DND-41 (cell line): Measurements from ENCODE around the gene KDM6B.

Experiments used
- ATAC-seq: fragments of 200-7000 bp; cut with Tn5 transposase; 3 replicates; pipeline ENCODE4 v1.9.1; 2021; ENCODE audit warnings: low read depth; ENCODE audit not compliant: insufficient read depth
- DNase-seq: peaks from one replicate; pipeline ENCODE4 v3.0.0-alpha.2; 2020
- H2AFZ ChIP-seq: 2 replicates; pipeline ENCODE4 v1.6.0; 2012; ENCODE audit warnings: low read depth, low read length
- H3K27ac ChIP-seq: 2 replicates; pipeline ENCODE4 v1.5.1; 2012; ENCODE audit warnings: low read length, inconsistent platforms
- H3K27me3 ChIP-seq: fragments of 200-600 bp; sonication (generic); 2 replicates; pipeline ENCODE4 v1.6.0; 2012; ENCODE audit warnings: low read length, mild to moderate bottlenecking, inconsistent platforms; ENCODE audit not compliant: insufficient read depth, poor library complexity
- H3K36me3 ChIP-seq: 2 replicates; pipeline ENCODE4 v1.5.1; 2012; ENCODE audit warnings: low read length, inconsistent platforms; ENCODE audit not compliant: insufficient read depth
- H3K4me1 ChIP-seq: 2 replicates; pipeline ENCODE4 v1.5.1; 2012; ENCODE audit warnings: mild to moderate bottlenecking, low read length; ENCODE audit not compliant: insufficient read depth
- H3K4me2 ChIP-seq: 2 replicates; pipeline ENCODE4 v1.6.0; 2012; ENCODE audit warnings: mild to moderate bottlenecking, moderate library complexity, low read length, inconsistent platforms; ENCODE audit not compliant: insufficient read depth
- H3K4me3 ChIP-seq, 2 experiments: fragments of 200-600 bp in 1 of 2; shearing (Covaris generic) in 1 of 2; 2 replicates each; pipeline ENCODE4 v1.5.1; 2012 to 2016; ENCODE audit warnings: inconsistent platforms in 2 of 2, low read length in 2 of 2, mild to moderate bottlenecking in 2 of 2, low read depth in 1 of 2, moderate library complexity in 1 of 2
- H3K79me2 ChIP-seq: 2 replicates; pipeline ENCODE4 v1.6.0; 2012; ENCODE audit warnings: low read length, inconsistent platforms; ENCODE audit not compliant: insufficient read depth
- H3K9ac ChIP-seq: 2 replicates; pipeline ENCODE4 v1.6.0; 2012; ENCODE audit warnings: low read depth, mild to moderate bottlenecking, inconsistent platforms, low read length, moderate library complexity
- H3K9me3 ChIP-seq: 2 replicates; pipeline ENCODE4 v1.5.1; 2012; ENCODE audit warnings: low read length, moderate library complexity, mild to moderate bottlenecking, inconsistent platforms; ENCODE audit not compliant: insufficient read depth, severe bottlenecking
- H4K20me1 ChIP-seq: 2 replicates; pipeline ENCODE4 v1.6.0; 2012; ENCODE audit warnings: low read length; ENCODE audit not compliant: insufficient read depth
- EZH2 ChIP-seq: IDR thresholded peaks from 3 replicates; pipeline ENCODE4 v1.6.1; 2012; ENCODE audit warnings: borderline replicate concordance, low read depth, mild to moderate bottlenecking, moderate library complexity, low read length, inconsistent platforms; ENCODE audit not compliant: severe bottlenecking
- TF ChIP-seq, protein P1 (sequence below): IDR thresholded peaks from 2 replicates; pipeline ENCODE4 v1.5.1; 2012; ENCODE audit warnings: borderline replicate concordance, low read length, moderate library complexity, mild to moderate bottlenecking; ENCODE audit not compliant: poor library complexity, severe bottlenecking; ENCODE audit errors: extremely low read depth

Gene KDM6B

DNA sequence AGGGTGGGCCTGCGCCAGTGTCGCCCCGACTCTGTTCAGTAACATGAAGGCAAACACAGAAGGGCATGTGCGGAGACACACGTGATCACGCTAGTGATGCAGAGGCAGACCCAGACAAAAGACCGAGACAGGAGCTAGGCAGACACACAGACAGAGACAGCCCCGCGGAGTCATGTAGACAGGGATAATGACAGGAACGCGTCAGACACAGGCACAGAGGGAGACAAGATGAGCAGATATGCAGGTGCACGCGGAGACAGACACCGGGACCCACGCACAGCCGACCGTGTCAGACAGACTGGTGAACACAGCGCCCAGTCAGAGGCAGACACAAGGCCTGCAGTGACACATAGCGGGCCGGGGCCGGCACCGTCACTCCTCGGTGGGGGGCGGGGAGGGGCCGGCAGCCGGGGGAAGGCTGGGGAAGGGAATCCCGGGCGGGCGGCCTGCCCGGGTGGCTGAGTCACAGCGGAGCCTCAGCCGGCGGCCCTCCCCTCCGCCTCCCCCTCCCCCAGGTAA is 7.4 kb downstream of the KDM6B start:
- Histone ChIP-seq H3K79me2 (no peaks in the 10 kb centered on the region; the same call in 1 of the 2 replicates), H3K4me1 (peaks cover 77% of the 10 kb centered on the region), H3K27me3 (peaks cover 45% of the 10 kb centered on the region), H3K9me3 (no peaks in the 10 kb centered on the region), H2AFZ (peak overlapping the region; percentile 76), H3K36me3 (peaks cover 7% of the 10 kb centered on the region; the same call in 1 of the 2 replicates), H3K27ac (peak overlapping the region; percentile 73; the same call in 1 of the 2 replicates), H3K9ac (peak overlapping the region; percentile 60), H4K20me1 (peaks cover 31% of the 10 kb centered on the region), H3K4me2 (peak overlapping the region; percentile 95), H3K4me3 (peak overlapping the region; percentile 81 to 91; a peak in 3 of 4 replicates)
- ATAC-seq (peak; percentile 12), DNase-seq (peak; percentile 63)
- TF ChIP-seq, protein P1, sequence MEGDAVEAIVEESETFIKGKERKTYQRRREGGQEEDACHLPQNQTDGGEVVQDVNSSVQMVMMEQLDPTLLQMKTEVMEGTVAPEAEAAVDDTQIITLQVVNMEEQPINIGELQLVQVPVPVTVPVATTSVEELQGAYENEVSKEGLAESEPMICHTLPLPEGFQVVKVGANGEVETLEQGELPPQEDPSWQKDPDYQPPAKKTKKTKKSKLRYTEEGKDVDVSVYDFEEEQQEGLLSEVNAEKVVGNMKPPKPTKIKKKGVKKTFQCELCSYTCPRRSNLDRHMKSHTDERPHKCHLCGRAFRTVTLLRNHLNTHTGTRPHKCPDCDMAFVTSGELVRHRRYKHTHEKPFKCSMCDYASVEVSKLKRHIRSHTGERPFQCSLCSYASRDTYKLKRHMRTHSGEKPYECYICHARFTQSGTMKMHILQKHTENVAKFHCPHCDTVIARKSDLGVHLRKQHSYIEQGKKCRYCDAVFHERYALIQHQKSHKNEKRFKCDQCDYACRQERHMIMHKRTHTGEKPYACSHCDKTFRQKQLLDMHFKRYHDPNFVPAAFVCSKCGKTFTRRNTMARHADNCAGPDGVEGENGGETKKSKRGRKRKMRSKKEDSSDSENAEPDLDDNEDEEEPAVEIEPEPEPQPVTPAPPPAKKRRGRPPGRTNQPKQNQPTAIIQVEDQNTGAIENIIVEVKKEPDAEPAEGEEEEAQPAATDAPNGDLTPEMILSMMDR = no peak
- TF ChIP-seq EZH2 = no peak

DNA sequence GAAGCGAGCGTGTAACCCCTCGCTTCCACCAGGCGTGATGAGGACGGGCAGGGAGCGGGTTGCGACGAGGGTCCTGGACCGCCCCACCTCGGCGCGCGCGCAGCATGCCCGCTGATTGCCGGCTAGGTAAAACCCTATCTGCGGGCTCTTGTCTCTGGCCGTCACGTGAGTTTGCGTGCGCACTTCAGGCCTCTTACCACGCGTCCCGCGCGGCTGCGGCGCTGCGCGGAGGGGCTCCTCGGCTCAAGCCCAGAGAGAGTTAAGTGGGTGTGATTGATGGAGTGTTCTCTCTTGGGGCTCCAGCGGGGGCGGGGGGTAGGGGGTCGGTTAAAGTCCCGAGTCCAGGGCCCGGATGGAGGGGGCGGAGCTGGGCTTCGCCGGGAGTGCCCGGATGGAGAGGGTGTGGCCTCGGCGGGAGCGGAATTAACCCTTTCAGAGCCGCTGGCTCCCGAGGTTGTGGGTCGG is 7.9 kb downstream of the KDM6B start:
- H3K4me1 ChIP-seq = peaks cover 72% of the 10 kb centered on the region
- H4K20me1 ChIP-seq = peaks cover 31% of the 10 kb centered on the region
- H3K79me2 ChIP-seq = no peaks in the 10 kb centered on the region; the same call in 1 of the 2 replicates

DNA sequence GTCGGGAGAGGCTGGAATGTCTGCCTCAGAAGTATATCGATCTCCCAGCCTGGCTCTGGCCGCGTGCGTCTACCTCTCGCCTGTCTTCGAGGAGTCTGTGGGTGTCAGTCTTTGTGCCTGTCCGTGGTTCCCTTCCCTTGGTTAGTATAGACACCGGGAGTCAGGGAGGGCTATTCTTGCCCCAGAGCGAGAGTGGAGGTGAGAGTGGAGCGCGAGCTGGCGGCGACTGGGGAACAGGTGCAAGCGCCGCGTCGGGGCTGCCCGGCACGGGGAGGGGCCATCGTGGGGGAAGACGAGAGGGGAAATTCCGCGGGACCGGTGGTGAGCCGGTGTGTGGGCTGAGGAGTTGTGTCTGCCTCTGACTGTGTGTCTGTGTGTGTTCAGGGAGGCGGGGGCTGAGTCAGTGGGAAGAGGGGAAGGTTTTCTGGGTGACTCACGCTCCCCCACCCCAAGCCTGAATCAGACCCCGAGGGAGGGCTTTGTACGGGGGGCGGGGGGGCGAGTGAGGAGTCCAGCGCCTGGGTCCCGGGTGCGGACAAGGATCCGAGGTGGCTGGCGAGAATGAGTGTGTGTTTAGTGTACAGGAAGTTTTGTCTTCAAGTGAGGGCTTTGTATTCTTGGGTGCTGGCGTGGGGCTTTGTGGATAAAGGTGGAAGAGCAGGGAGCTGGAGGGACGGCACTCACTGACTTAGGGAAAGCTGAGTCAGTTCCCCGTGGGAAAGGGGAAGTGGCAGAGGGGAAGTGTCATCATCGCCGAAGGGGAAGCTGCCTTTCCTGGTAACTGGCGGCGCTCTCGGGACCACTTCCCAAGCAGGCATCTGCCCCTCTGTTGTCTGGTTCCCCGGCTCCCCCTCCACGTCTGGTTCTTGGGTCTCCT is 8.6 kb downstream of the KDM6B start:
- Histone ChIP-seq H3K4me1 (peaks cover 65% of the 10 kb centered on the region), H2AFZ (peak overlapping the region; percentile 76), H3K27ac (peak overlapping the region; percentile 74), H3K27me3 (peaks cover 34% of the 10 kb centered on the region), H3K36me3 (peaks cover 16% of the 10 kb centered on the region; the same call in 1 of the 2 replicates), H3K9ac (peak overlapping the region; percentile 60), H3K9me3 (no peaks in the 10 kb centered on the region), H3K4me3 (peak overlapping the region; percentile 81 to 91), H3K79me2 (no peaks in the 10 kb centered on the region; the same call in 1 of the 2 replicates), H4K20me1 (peaks cover 31% of the 10 kb centered on the region), H3K4me2 (peak overlapping the region; percentile 95)
- DNase-seq (peak; percentile 59), ATAC-seq (peak; percentile 12)
- TF ChIP-seq, protein P1 = no peak
- no peak for TF ChIP-seq EZH2

More for the DNA sequence above, 7.9 kb downstream of the KDM6B start:
- peak; percentile 57 for TF ChIP-seq EZH2
- TF ChIP-seq, protein P1 = no peak
- DNase-seq = peak; percentile 88
- Histone ChIP-seq H3K9me3 (no peaks in the 10 kb centered on the region), H3K36me3 (peaks cover 12% of the 10 kb centered on the region; the same call in 1 of the 2 replicates), H3K4me3 (peak overlapping the region; percentile 81 to 91), H3K4me2 (peak overlapping the region; percentile 95), H3K27me3 (peaks cover 40% of the 10 kb centered on the region), H2AFZ (peak overlapping the region; percentile 76), H3K9ac (peak overlapping the region; percentile 60), H3K27ac (peak overlapping the region; percentile 74)
- peak; percentile 42 for ATAC-seq
